Panc1 (cell line): Measurements from ENCODE around the gene SLC25A13. TPM values are rescaled to one million over a fixed set of nuclear protein-coding genes. Genes with fewer than 3 reads are reported as not detected.

Experiments
- ATAC-seq: fragments of 200-7000 bp; cut with Tn5 transposase; 2 replicates; pipeline ENCODE4 v1.9.1; 2020; ENCODE audit warnings: mild to moderate bottlenecking, moderate library complexity
- BruUV-seq: library from RNA; stranded (reverse); fragments of 400-500 nt; replicated peaks from 2 replicates; lab custom pipeline; 2021; lab: Mats Ljungman, UMichigan
- CTCF ChIA-PET: fragments of 300-600 bp; sonication (Branson Sonifier 250); formaldehyde crosslinking; loops from one replicate; lab custom pipeline; 2022; ENCODE audit warnings: antibody characterized with exemption; lab: Charles Lee
- POLR2A ChIA-PET: fragments of 300-600 bp; sonication (Branson Sonifier 250); formaldehyde crosslinking; loops from one replicate; lab custom pipeline; 2022; ENCODE audit warnings: antibody characterized with exemption; lab: Charles Lee
- DNase-seq: peaks from one replicate; pipeline ENCODE4 v3.0.0-alpha.2; 2010; ENCODE audit warnings: low read depth, low spot score
- H3K27ac ChIP-seq: 2 replicates; pipeline ENCODE4 v1.5.1; 2011; ENCODE audit warnings: mild to moderate bottlenecking, low read length, inconsistent platforms
- H3K27me3 ChIP-seq: fragments of 200-500 bp; sonication (Bioruptor generic); 2 replicates; pipeline ENCODE4 v1.6.0; 2014; ENCODE audit warnings: low read length, inconsistent platforms; ENCODE audit not compliant: control insufficient read depth, insufficient read depth
- H3K36me3 ChIP-seq: fragments of 200-500 bp; sonication (Bioruptor generic); 2 replicates; pipeline ENCODE4 v1.5.1; 2014; ENCODE audit warnings: inconsistent platforms, mild to moderate bottlenecking, low read length, moderate library complexity; ENCODE audit not compliant: control insufficient read depth, insufficient read depth
- H3K4me1 ChIP-seq: 2 replicates; pipeline ENCODE4 v1.5.1; 2011; ENCODE audit warnings: inconsistent platforms, mild to moderate bottlenecking, low read length, moderate library complexity; ENCODE audit not compliant: control insufficient read depth, insufficient read depth
- H3K4me3 ChIP-seq, 2 experiments: 2 replicates each; pipeline ENCODE4 v1.5.1; 2011 to 2012; ENCODE audit warnings: low read depth in 2 of 2, low read length in 2 of 2, mild to moderate bottlenecking in 2 of 2, inconsistent platforms in 1 of 2, moderate library complexity in 1 of 2
- H3K9me3 ChIP-seq: fragments of 200-500 bp; sonication (Bioruptor generic); 2 replicates; pipeline ENCODE4 v1.5.1; 2014; ENCODE audit warnings: low read depth, mild to moderate bottlenecking, inconsistent platforms, low read length, moderate library complexity; ENCODE audit not compliant: control insufficient read depth, insufficient read depth
- CTCF ChIP-seq: fragments of 450-650 bp; IDR thresholded peaks from 2 replicates; pipeline ENCODE4 v1.5.1; 2017; ENCODE audit warnings: mild to moderate bottlenecking
- POLR2AphosphoS5 ChIP-seq: IDR thresholded peaks from 2 replicates; pipeline ENCODE4 v1.6.1; 2012; ENCODE audit warnings: mild to moderate bottlenecking, low read depth, low read length, moderate library complexity
- REST ChIP-seq, 2 experiments: IDR thresholded peaks; 2 replicates each; pipeline ENCODE4 v1.6.1; 2011 to 2012; ENCODE audit warnings: low read depth in 2 of 2, control low read depth in 1 of 2, low read length in 1 of 2, mild to moderate bottlenecking in 1 of 2, moderate library complexity in 1 of 2; ENCODE audit not compliant: insufficient read depth in 1 of 2
- SIN3A ChIP-seq: IDR thresholded peaks from 2 replicates; pipeline ENCODE4 v1.6.1; 2012; ENCODE audit warnings: low read depth, mild to moderate bottlenecking, low read length, moderate library complexity, borderline replicate concordance; ENCODE audit not compliant: insufficient read depth
- TCF7L2 ChIP-seq: IDR thresholded peaks from 2 replicates; pipeline ENCODE4 v1.6.1; 2011; ENCODE audit warnings: mild to moderate bottlenecking, low read depth, low read length, inconsistent platforms
- in situ Hi-C: cut with HindIII; loops from 2 replicates; pipeline ENCODE4 v1.10.0; 2016; ENCODE audit warnings: low sequenced_read_pairs, low pct_unique_long_range_greater_than_20kb
- intact Hi-C: fragments of 100-400 bp; cut with micrococcal nuclease; formaldehyde crosslinking; loops from one replicate; pipeline ENCODE4 v1.10.0; 2022; ENCODE audit not compliant: unreplicated experiment
- total RNA-seq: library from RNA; stranded (reverse); gene quantifications from one replicate; pipeline ENCODE4 v1.2.1, GENCODE V29; 2021; ENCODE audit not compliant: unreplicated experiment

Gene SLC25A13
- total RNA-seq, 1 experiment from 2014 or later: 69.4 TPM

GRCh38 chr7:96303105-96303685, 18.7 kb downstream of the SLC25A13 start:
- Histone ChIP-seq H3K27me3 (no peaks in the 10 kb centered on the region), H3K36me3 (no peaks in the 10 kb centered on the region), H3K27ac (no peak overlapping the region), H3K9me3 (peaks cover 4% of the 10 kb centered on the region; the same call in 1 of the 2 replicates), H3K4me1 (0 out of 2 replicates have a peak, but pooled peaks cover under 1% of the 10 kb centered on the region), H3K4me3 (no peak overlapping the region)
- ATAC-seq (peak; percentile 40; the same call in 1 of the 2 replicates), DNase-seq (no peak)
- in situ Hi-C loops (no loop called here), intact Hi-C loops (no loop called here)
- ChIA-PET POLR2A (interaction anchor here (0.6 kb wide), 1 partner anchor 385 kb away, joined by 3 read pairs; no protein-coding TSS in a partner anchor), CTCF (no interaction called here)
- TF ChIP-seq SIN3A (no peak), TCF7L2 (no peak), POLR2AphosphoS5 (no peak), CTCF (no peak), REST (IDR thresholded peaks at IDR 0.05; ENCODE audit: insufficient read depth in 1 of 2, low read depth in 2 of 2, low read length in 1 of 2) (no peak)
- no TSS peak for BruUV-seq

GRCh38 chr7:96300986-96301385, 20.9 kb downstream of the SLC25A13 start:
- Histone ChIP-seq H3K36me3 (no peaks in the 10 kb centered on the region), H3K27me3 (no peaks in the 10 kb centered on the region), H3K4me1 (no peaks in the 10 kb centered on the region), H3K9me3 (peaks cover 4% of the 10 kb centered on the region; the same call in 1 of the 2 replicates), H3K27ac (no peak overlapping the region), H3K4me3 (no peak overlapping the region)
- POLR2A ChIA-PET: no interaction called here
- TF ChIP-seq POLR2AphosphoS5: no peak
- no peak for TF ChIP-seq REST (IDR thresholded peaks at IDR 0.05; ENCODE audit: insufficient read depth in 1 of 2, low read depth in 2 of 2, low read length in 1 of 2)
- TF ChIP-seq TCF7L2: no peak
- no peak for TF ChIP-seq CTCF
- no peak for TF ChIP-seq SIN3A
- BruUV-seq: no TSS peak
- DNase-seq (no peak), ATAC-seq (no peak)
- CTCF ChIA-PET: no interaction called here
- intact Hi-C loops (no loop called here), in situ Hi-C loops (no loop called here)
